BJ (cell line): ENCODE measurements around the gene XYLT1. TPM values are rescaled to one million over a fixed set of nuclear protein-coding genes. Genes with fewer than 3 reads are reported as not detected.
"Not testable (repeated sequence)": the region's sequence is repeated elsewhere in the genome, so short reads cannot be mapped to it uniquely, and the experiment has no call there.

Source experiments
- CTCF ChIA-PET: fragments of 350-600 bp; formaldehyde crosslinking; extraction: SDS; loops from one replicate; lab custom pipeline; 2021; ENCODE audit warnings: antibody characterized with exemption, inconsistent platforms; lab: Yijun Ruan, JAX
- POLR2A ChIA-PET: fragments of 300-600 bp; sonication (Branson Sonifier 250); formaldehyde crosslinking; extraction: SDS; loops from one replicate; lab custom pipeline; 2021; ENCODE audit warnings: antibody characterized with exemption; lab: Charles Lee
- DNase-seq: peaks from one replicate; pipeline ENCODE4 v3.0.0-alpha.2; 2011; ENCODE audit warnings: low read depth
- H3K27me3 ChIP-seq: 2 replicates; pipeline ENCODE4 v1.6.0; 2011; ENCODE audit warnings: low read length; ENCODE audit not compliant: control insufficient read depth, insufficient read depth
- H3K36me3 ChIP-seq: 2 replicates; pipeline ENCODE4 v1.5.1; 2011; ENCODE audit warnings: low read length; ENCODE audit not compliant: control insufficient read depth, insufficient read depth
- H3K4me3 ChIP-seq: 2 replicates; pipeline ENCODE4 v1.5.1; 2011; ENCODE audit warnings: low read depth, mild to moderate bottlenecking, control low read depth, low read length
- CTCF ChIP-seq: IDR thresholded peaks from 2 replicates; pipeline ENCODE4 v1.5.1; 2011; ENCODE audit warnings: low read depth, mild to moderate bottlenecking, control low read depth, inconsistent platforms, low read length, moderate library complexity; ENCODE audit not compliant: insufficient read depth
- polyA plus RNA-seq: library from polyadenylated mRNA; depleted of rRNA; stranded (reverse); fragments of >200 nt; gene quantifications from 2 replicates; pipeline ENCODE4 v1.2.3, GENCODE V29; 2011

XYLT1 gene
- polyA plus RNA-seq, 1 experiment: 15.9 TPM

- DNase-seq: no peak
- Histone ChIP-seq H3K27me3 (no peaks in the 10 kb centered on the region), H3K4me3 (no peak overlapping the region), H3K36me3 (no peaks in the 10 kb centered on the region)
- ChIA-PET POLR2A (no interaction called here), CTCF (no interaction called here)
- TF ChIP-seq CTCF: no peak
Measured at GRCh38 chr16:17411263-17411662, 59.5 kb downstream of the XYLT1 start.

- DNase-seq, CTCF ChIA-PET: not testable (repeated sequence)
Measured at GRCh38 chr16:17410316-17410715, 60.4 kb downstream of the XYLT1 start.

GRCh38 chr16:17409894-17410293 is 60.9 kb downstream of the XYLT1 start:
- POLR2A ChIA-PET: no interaction called here
- no peak overlapping the region for H3K4me3 ChIP-seq

More at GRCh38 chr16:17410316-17410715, 60.4 kb downstream of the XYLT1 start:
- POLR2A ChIA-PET, H3K27me3 ChIP-seq, H3K4me3 ChIP-seq, H3K36me3 ChIP-seq: not testable (repeated sequence)

GRCh38 chr16:17408955-17409441 is 61.8 kb downstream of the XYLT1 start:
- Histone ChIP-seq H3K36me3 (no peaks in the 10 kb centered on the region), H3K27me3 (no peaks in the 10 kb centered on the region), H3K4me3 (no peak overlapping the region)
- no peak for DNase-seq
- TF ChIP-seq CTCF: no peak
- POLR2A ChIA-PET: no interaction called here
- CTCF ChIA-PET: no interaction called here

More at GRCh38 chr16:17409894-17410293, 60.9 kb downstream of the XYLT1 start:
- no peaks in the 10 kb centered on the region for H3K36me3 ChIP-seq
- no peak for DNase-seq
- H3K27me3 ChIP-seq: no peaks in the 10 kb centered on the region
- CTCF ChIA-PET: no interaction called here
- no peak for TF ChIP-seq CTCF

- H3K27me3 ChIP-seq: no peaks in the 10 kb centered on the region
- H3K36me3 ChIP-seq: no peaks in the 10 kb centered on the region
- CTCF ChIA-PET: no interaction called here
- no peak for DNase-seq
- POLR2A ChIA-PET: no interaction called here
- H3K4me3 ChIP-seq: no peak overlapping the region
- no peak for TF ChIP-seq CTCF
Measured at GRCh38 chr16:17408296-17408695, 62.5 kb downstream of the XYLT1 start.

- TF ChIP-seq CTCF: no peak
- CTCF ChIA-PET: interaction anchor here (1.1 to 2.0 kb wide), 3 partner anchors 10 to 115 kb away, joined by 3 to 5 read pairs (median 4); no protein-coding TSS in a partner anchor
- H3K36me3 ChIP-seq: no peaks in the 10 kb centered on the region
- no peak for DNase-seq
- no peak overlapping the region for H3K4me3 ChIP-seq
- POLR2A ChIA-PET: no interaction called here
- no peaks in the 10 kb centered on the region for H3K27me3 ChIP-seq
Measured at GRCh38 chr16:17407321-17407720, 63.4 kb downstream of the XYLT1 start.
